ENCODE data around the gene KPTN. TPM values are rescaled to one million over a fixed set of nuclear protein-coding genes. Genes with fewer than 3 reads are reported as not detected.

KPTN gene
- polyA plus RNA-seq, 1 experiment: 12.1 TPM

DNA sequence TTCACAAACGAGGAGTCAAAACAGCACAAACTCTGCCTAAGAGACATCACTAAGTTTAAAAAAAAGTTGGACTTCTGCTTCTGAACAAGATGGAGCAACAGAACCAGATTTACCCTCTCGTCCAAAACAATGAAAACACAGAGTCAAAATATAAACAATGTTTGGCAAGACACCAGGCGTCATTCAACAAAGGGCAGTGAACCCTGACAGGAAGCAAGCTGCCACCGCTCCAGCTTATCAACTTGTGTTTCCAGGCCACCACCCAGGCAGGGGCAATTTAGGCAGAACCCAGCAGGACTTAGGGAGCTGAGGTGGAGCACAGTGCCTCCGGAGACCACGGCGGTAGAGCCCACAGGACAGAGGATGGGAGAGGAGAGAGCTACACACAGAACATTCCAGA lies 39.5 kb upstream of the KPTN start:
- POLR2A ChIA-PET: interaction anchor here (0.7 kb wide), 1 partner anchor 84 kb away, joined by 4 read pairs; no protein-coding TSS in a partner anchor
- CTCF ChIA-PET: interaction anchor here (0.7 to 2.9 kb wide), 5 partner anchors 8 to 176 kb away, joined by 3 to 17 read pairs (median 3); partner anchors contain the start of gene NAPA
- no peak for DNase-seq (ENCODE audit: low read depth)

DNA sequence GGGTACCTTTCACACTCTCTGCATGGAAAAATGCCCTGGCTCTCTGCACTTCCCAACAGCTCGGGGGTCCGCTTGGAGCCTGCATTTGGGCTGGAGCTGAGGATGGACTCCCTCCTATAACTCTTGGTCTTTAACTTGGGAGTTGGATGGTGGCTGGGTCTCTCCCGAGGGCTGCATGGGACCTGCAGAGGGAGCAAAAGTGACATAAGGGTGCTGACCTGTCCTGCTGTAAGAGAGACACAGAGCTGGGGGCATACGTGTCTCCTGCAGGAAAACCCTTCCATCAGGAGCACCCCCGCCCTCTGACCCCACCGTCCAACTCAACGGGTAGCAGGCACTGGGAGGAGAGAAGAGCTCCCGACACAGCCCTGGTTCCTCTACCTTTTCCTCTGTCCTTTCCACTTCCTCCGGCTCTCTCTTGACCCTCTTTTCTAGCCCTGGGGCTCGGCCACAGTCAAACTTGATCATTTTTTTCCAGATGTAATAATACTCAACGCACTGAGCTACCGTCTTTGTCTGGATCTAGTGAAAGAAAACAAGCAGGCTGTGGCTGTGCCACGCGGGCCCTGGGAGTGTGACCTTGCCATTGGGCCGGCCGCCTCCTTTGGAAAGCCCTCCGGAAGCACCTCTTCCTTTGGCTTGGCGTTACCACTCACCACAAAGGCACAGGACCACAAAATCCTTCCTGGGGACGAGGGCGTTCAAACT lies 37.6 kb upstream of the KPTN start:
- TF ChIP-seq, protein P1, sequence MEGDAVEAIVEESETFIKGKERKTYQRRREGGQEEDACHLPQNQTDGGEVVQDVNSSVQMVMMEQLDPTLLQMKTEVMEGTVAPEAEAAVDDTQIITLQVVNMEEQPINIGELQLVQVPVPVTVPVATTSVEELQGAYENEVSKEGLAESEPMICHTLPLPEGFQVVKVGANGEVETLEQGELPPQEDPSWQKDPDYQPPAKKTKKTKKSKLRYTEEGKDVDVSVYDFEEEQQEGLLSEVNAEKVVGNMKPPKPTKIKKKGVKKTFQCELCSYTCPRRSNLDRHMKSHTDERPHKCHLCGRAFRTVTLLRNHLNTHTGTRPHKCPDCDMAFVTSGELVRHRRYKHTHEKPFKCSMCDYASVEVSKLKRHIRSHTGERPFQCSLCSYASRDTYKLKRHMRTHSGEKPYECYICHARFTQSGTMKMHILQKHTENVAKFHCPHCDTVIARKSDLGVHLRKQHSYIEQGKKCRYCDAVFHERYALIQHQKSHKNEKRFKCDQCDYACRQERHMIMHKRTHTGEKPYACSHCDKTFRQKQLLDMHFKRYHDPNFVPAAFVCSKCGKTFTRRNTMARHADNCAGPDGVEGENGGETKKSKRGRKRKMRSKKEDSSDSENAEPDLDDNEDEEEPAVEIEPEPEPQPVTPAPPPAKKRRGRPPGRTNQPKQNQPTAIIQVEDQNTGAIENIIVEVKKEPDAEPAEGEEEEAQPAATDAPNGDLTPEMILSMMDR (IDR thresholded peaks at IDR 0.05; ENCODE audit: insufficient read depth, low read depth, low read length): no peak
- ChIA-PET POLR2A (no interaction called here), CTCF (interaction anchor here (0.9 to 2.0 kb wide), 5 partner anchors 9 to 177 kb away, joined by 3 to 7 read pairs (median 5); no protein-coding TSS in a partner anchor)
- Histone ChIP-seq H3K4me3 (ENCODE audit: low read depth, low read length) (no peak overlapping the region), H3K36me3 (ENCODE audit: control insufficient read depth, insufficient read depth, low read length) (no peaks in the 10 kb centered on the region), H3K27me3 (ENCODE audit: control insufficient read depth, insufficient read depth, low read length) (peaks cover 7% of the 10 kb centered on the region; the same call in 1 of the 2 replicates)
- no peak for DNase-seq (ENCODE audit: low read depth)

More for the DNA sequence above, 39.5 kb upstream of the KPTN start:
- H3K4me3 ChIP-seq (ENCODE audit: low read depth, low read length): no peak overlapping the region
- TF ChIP-seq, protein P1 (IDR thresholded peaks at IDR 0.05; ENCODE audit: insufficient read depth, low read depth, low read length): no peak
- H3K36me3 ChIP-seq (ENCODE audit: control insufficient read depth, insufficient read depth, low read length): no peaks in the 10 kb centered on the region
- H3K27me3 ChIP-seq (ENCODE audit: control insufficient read depth, insufficient read depth, low read length): peaks cover 7% of the 10 kb centered on the region

DNA sequence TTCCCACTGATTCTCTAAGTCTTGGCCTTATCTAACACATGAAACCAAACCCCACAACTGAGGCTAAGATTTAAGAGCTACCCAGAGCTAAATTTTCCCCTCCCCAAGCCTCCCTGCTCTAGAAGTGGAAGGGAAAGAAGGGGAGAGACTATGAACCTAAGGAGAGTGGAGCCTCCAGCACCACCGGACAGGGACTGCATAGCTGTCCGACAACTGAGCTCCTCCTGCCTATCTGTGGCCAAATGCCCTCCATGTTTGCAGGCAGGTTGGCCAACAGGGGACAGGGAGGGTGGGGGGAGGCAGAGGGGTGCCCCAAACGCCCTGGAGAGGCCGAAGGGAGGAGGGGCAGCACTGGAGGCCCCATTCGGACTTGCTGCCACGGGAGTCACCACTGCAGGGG lies 36.8 kb upstream of the KPTN start:
- H3K27me3 ChIP-seq (ENCODE audit: control insufficient read depth, insufficient read depth, low read length): peaks cover 7% of the 10 kb centered on the region; the same call in 1 of the 2 replicates
- POLR2A ChIA-PET: interaction anchor here (0.6 kb wide), 1 partner anchor 41 kb away, joined by 3 read pairs; no protein-coding TSS in a partner anchor
- CTCF ChIA-PET: interaction anchor here (0.9 to 1.4 kb wide), 3 partner anchors 20 to 177 kb away, joined by 3 to 5 read pairs (median 5); no protein-coding TSS in a partner anchor

DNA sequence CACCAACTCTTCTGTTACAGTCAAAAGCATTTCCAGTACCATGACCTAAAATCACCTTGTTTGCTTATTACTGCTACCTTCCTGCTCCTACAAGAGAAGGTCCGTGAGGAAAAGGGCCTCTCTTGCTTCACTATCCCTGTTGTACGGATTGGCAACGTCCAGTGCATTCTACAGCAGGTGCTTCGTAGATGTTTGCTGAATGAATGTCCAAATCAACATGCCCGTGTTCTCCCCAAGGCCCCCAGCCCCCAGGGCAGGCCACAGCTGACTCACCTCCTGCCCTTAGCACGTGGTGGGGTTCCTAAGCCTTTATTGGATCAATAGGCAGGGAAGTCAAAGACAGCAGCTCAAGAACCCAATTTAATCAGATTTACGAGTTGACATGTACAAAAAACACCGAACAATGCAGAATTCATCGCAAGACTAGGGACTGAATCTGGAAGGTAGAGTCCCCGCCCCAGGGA lies 36.4 kb upstream of the KPTN start:
- TF ChIP-seq, protein P1 (IDR thresholded peaks at IDR 0.05; ENCODE audit: insufficient read depth, low read depth, low read length): no peak
- Histone ChIP-seq H3K36me3 (ENCODE audit: control insufficient read depth, insufficient read depth, low read length) (no peaks in the 10 kb centered on the region), H3K4me3 (ENCODE audit: low read depth, low read length) (no peak overlapping the region), H3K27me3 (ENCODE audit: control insufficient read depth, insufficient read depth, low read length) (peaks cover 7% of the 10 kb centered on the region; the same call in 1 of the 2 replicates)
- CTCF ChIA-PET: interaction anchor here (1.4 to 2.4 kb wide), 3 partner anchors 17 to 84 kb away, joined by 5 to 10 read pairs (median 5); no protein-coding TSS in a partner anchor
- POLR2A ChIA-PET: interaction anchor here (0.6 kb wide), 1 partner anchor 41 kb away, joined by 3 read pairs; no protein-coding TSS in a partner anchor
- no peak for DNase-seq (ENCODE audit: low read depth)

More for the DNA sequence above, 36.8 kb upstream of the KPTN start:
- Histone ChIP-seq H3K36me3 (ENCODE audit: control insufficient read depth, insufficient read depth, low read length) (no peaks in the 10 kb centered on the region), H3K4me3 (ENCODE audit: low read depth, low read length) (no peak overlapping the region)
- DNase-seq (ENCODE audit: low read depth): no peak
- TF ChIP-seq, protein P1 (IDR thresholded peaks at IDR 0.05; ENCODE audit: insufficient read depth, low read depth, low read length): no peak

DNA sequence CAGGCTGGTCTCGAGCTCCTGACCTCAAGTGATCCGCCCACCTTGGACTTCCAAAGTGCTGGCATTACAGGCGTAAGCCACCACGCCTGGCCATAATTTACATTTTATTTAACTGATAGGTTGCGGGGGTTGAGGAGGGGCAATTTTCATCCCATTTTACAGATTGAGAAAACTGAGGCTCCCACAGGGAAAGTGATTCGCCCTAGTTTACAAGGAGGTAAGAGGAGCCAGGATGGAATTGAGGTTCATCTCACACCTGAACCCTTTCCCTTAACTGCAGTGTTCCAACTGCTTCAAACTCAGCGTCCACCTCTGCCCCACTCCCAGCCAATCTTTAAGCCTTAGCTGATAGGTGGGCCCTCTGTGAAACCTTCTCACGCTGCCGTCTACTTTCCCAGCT lies 34.8 kb upstream of the KPTN start:
- CTCF ChIA-PET: interaction anchor here (1.1 to 2.4 kb wide), 3 partner anchors 13 to 83 kb away, joined by 3 to 10 read pairs (median 5); no protein-coding TSS in a partner anchor
- POLR2A ChIA-PET: no interaction called here

More for the DNA sequence above, 34.8 kb upstream of the KPTN start:
- no peak for DNase-seq (ENCODE audit: low read depth)
- no peaks in the 10 kb centered on the region for H3K36me3 ChIP-seq (ENCODE audit: control insufficient read depth, insufficient read depth, low read length)
- H3K27me3 ChIP-seq (ENCODE audit: control insufficient read depth, insufficient read depth, low read length): peaks cover 7% of the 10 kb centered on the region; the same call in 1 of the 2 replicates
- H3K4me3 ChIP-seq (ENCODE audit: low read depth, low read length): no peak overlapping the region
- TF ChIP-seq, protein P1 (IDR thresholded peaks at IDR 0.05; ENCODE audit: insufficient read depth, low read depth, low read length): no peak
